Lower lobe of right lung (tissue), 2 donors: ENCODE data around the gene MRC1. TPM values are rescaled to one million over a fixed set of nuclear protein-coding genes. Genes with fewer than 3 reads are reported as not detected.
A peak's percentile ranks its signal among the peaks of the same experiment; 100 is the strongest.

Experiments
- ATAC-seq, 2 donors: fragments of 200-7000 bp; cut with Tn5 transposase; one replicate each; pipeline ENCODE4 v1.9.1; 2020 to 2022; ENCODE audit warnings: mild to moderate bottlenecking in 2 of 2, moderate library complexity in 2 of 2
- DNase-seq: peaks from one replicate; pipeline ENCODE4 v3.0.0-alpha.2; 2020
- H3K27ac ChIP-seq: fragments of 200-600 bp; one replicate; pipeline ENCODE4 v1.8.0; 2022
- H3K27me3 ChIP-seq: fragments of 200-600 bp; one replicate; pipeline ENCODE4 v1.8.0; 2022; ENCODE audit warnings: low read depth
- H3K36me3 ChIP-seq: fragments of 200-600 bp; one replicate; pipeline ENCODE4 v1.8.0; 2022; ENCODE audit warnings: mild to moderate bottlenecking
- H3K4me1 ChIP-seq: fragments of 200-600 bp; one replicate; pipeline ENCODE4 v1.8.0; 2022
- H3K4me3 ChIP-seq: fragments of 200-600 bp; one replicate; pipeline ENCODE4 v1.8.0; 2022; ENCODE audit warnings: mild to moderate bottlenecking
- H3K9me3 ChIP-seq: fragments of 200-600 bp; one replicate; pipeline ENCODE4 v1.8.0; 2022
- CTCF ChIP-seq: fragments of 200-600 bp; IDR thresholded peaks from one replicate; pipeline ENCODE4 v1.8.0; 2022; ENCODE audit warnings: antibody characterized with exemption, mild to moderate bottlenecking
- intact Hi-C: fragments of 100-400 bp; cut with DNase I; formaldehyde crosslinking; loops from one replicate; pipeline ENCODE4 v1.11.0; 2022
- total RNA-seq: library from RNA; stranded (reverse); fragmentation: NEBNext Ultra II Directional; extraction: Animal tissue kit (Norgen Biotek cat#: 25700); gene quantifications from one replicate; pipeline ENCODE4 v1.2.1, GENCODE V29; 2021
- donor health status: DM: no; HTN: yes; CAD: no; lungs with severe emphysema.

MRC1 gene
- total RNA-seq, 1 donor from 2014 or later, result 529 TPM

- H3K4me1 ChIP-seq, result peaks cover 42% of the 10 kb centered on the region
- no peaks in the 10 kb centered on the region for H3K36me3 ChIP-seq
- no peak overlapping the region for H3K4me3 ChIP-seq
- no peak overlapping the region for H3K27ac ChIP-seq
- no peak for DNase-seq
- intact Hi-C loops, result no loop called here
- no peak for ATAC-seq
- H3K27me3 ChIP-seq, result no peaks in the 10 kb centered on the region
- H3K9me3 ChIP-seq, result no peaks in the 10 kb centered on the region
- no peak for TF ChIP-seq CTCF
Observed at GRCh38 chr10:17788646-17789045, 20.5 kb upstream of the MRC1 start.

GRCh38 chr10:17789396-17789795 lies 19.8 kb upstream of the MRC1 start:
- peaks cover 34% of the 10 kb centered on the region for H3K4me1 ChIP-seq
- ATAC-seq (no peak), DNase-seq (no peak)
- TF ChIP-seq CTCF, result no peak
- intact Hi-C loops, result no loop called here
- H3K27me3 ChIP-seq, result no peaks in the 10 kb centered on the region
- no peak overlapping the region for H3K4me3 ChIP-seq
- H3K36me3 ChIP-seq, result no peaks in the 10 kb centered on the region
- no peaks in the 10 kb centered on the region for H3K9me3 ChIP-seq
- no peak overlapping the region for H3K27ac ChIP-seq

GRCh38 chr10:17790651-17791050 lies 18.5 kb upstream of the MRC1 start:
- DNase-seq, result no peak
- H3K4me3 ChIP-seq, result no peak overlapping the region
- no peaks in the 10 kb centered on the region for H3K36me3 ChIP-seq
- ATAC-seq, result no peak
- intact Hi-C loops, result no loop called here
- TF ChIP-seq CTCF, result no peak
- peaks cover 29% of the 10 kb centered on the region for H3K4me1 ChIP-seq
- no peaks in the 10 kb centered on the region for H3K9me3 ChIP-seq
- no peaks in the 10 kb centered on the region for H3K27me3 ChIP-seq
- H3K27ac ChIP-seq, result no peak overlapping the region

- ATAC-seq (no peak), DNase-seq (no peak)
- peak overlapping the region; percentile 0 for H3K27ac ChIP-seq
- H3K4me3 ChIP-seq, result no peak overlapping the region
- peaks cover 12% of the 10 kb centered on the region for H3K4me1 ChIP-seq
- intact Hi-C loops, result no loop called here
- H3K9me3 ChIP-seq, result no peaks in the 10 kb centered on the region
- H3K27me3 ChIP-seq, result no peaks in the 10 kb centered on the region
- TF ChIP-seq CTCF, result no peak
- H3K36me3 ChIP-seq, result no peaks in the 10 kb centered on the region
Observed at GRCh38 chr10:17792991-17793390, 16.2 kb upstream of the MRC1 start.

- H3K4me3 ChIP-seq, result no peak overlapping the region
- ATAC-seq, result peak; percentile 75 to 89
- H3K9me3 ChIP-seq, result no peaks in the 10 kb centered on the region
- H3K36me3 ChIP-seq, result no peaks in the 10 kb centered on the region
- H3K4me1 ChIP-seq, result peaks cover 12% of the 10 kb centered on the region
- no peak for TF ChIP-seq CTCF
- intact Hi-C loops, result no loop called here
- DNase-seq, result no peak
- peak overlapping the region; percentile 18 for H3K27ac ChIP-seq
- H3K27me3 ChIP-seq, result no peaks in the 10 kb centered on the region
Observed at GRCh38 chr10:17793823-17794644, 15.1 kb upstream of the MRC1 start.
